ENCODE data around the gene ATG7. TPM values are rescaled to one million over a fixed set of nuclear protein-coding genes. Genes with fewer than 3 reads are reported as not detected.
"Not testable (repeated sequence)": the region's sequence is repeated elsewhere in the genome, so short reads cannot be mapped to it uniquely, and the experiment has no call there.

Gene ATG7
- polyA plus RNA-seq, 3 donors, result 8.4 to 17.9 (median 14.9) TPM

- WGBS, 3 donors, result 93 to 98% (median 94%) methylated on average over 2 of the region's 2 CpGs
- no peak overlapping the region for H3K27ac ChIP-seq (ENCODE audit: low read depth, low read length)
These were observed 120.6 kb downstream of the ATG7 start for GRCh38 chr3:11392860-11393114.

GRCh38 chr3:11393401-11393800 lies 121.2 kb downstream of the ATG7 start:
- no peak overlapping the region for H3K27ac ChIP-seq (ENCODE audit: low read depth, low read length)
- 96 to 100% (median 96%) methylated on average over 3 of the region's 3 CpGs for WGBS, 3 donors

GRCh38 chr3:11394392-11394791 lies 122.2 kb downstream of the ATG7 start:
- WGBS, 3 donors, result 94 to 95% (median 94%) methylated on average over 4 of the region's 4 CpGs
- no peak overlapping the region for H3K27ac ChIP-seq (ENCODE audit: low read depth, low read length)

- no peak overlapping the region for H3K27ac ChIP-seq (ENCODE audit: low read depth, low read length)
- WGBS, 3 donors, result 58 to 73% (median 72%) methylated on average over 4 of the region's 4 CpGs
These were observed 128.0 kb downstream of the ATG7 start for GRCh38 chr3:11400213-11400612.

- WGBS, 3 donors, result 88 to 100% (median 96%) methylated on average over 1 of the region's 1 CpG
- H3K27ac ChIP-seq (ENCODE audit: low read depth, low read length), result no peak overlapping the region
These were observed 129.2 kb downstream of the ATG7 start for GRCh38 chr3:11401434-11401833.

- 95 to 97% (median 95%) methylated on average over 2 of the region's 2 CpGs for WGBS, 3 donors
- no peak overlapping the region for H3K27ac ChIP-seq (ENCODE audit: low read depth, low read length)
These were observed 133.1 kb downstream of the ATG7 start for GRCh38 chr3:11405323-11405722.

GRCh38 chr3:11407644-11408043 lies 135.4 kb downstream of the ATG7 start:
- H3K27ac ChIP-seq (ENCODE audit: low read depth, low read length), result no peak overlapping the region
- 80 to 96% (median 81%) methylated on average over 1 of the region's 1 CpG for WGBS, 3 donors

GRCh38 chr3:11408324-11408859 lies 136.2 kb downstream of the ATG7 start:
- not testable (repeated sequence) for H3K27ac ChIP-seq (ENCODE audit: low read depth, low read length)
- 98 to 99% (median 99%) methylated on average over 4 of the region's 4 CpGs for WGBS, 3 donors

GRCh38 chr3:11410564-11410963 lies 138.4 kb downstream of the ATG7 start:
- no peak overlapping the region for H3K27ac ChIP-seq (ENCODE audit: low read depth, low read length)

- no peak overlapping the region for H3K27ac ChIP-seq (ENCODE audit: low read depth, low read length)
These were observed 139.8 kb downstream of the ATG7 start for GRCh38 chr3:11411956-11412355.

- WGBS, 3 donors, result 78 to 84% (median 78%) methylated on average over 4 of the region's 4 CpGs
- no peak overlapping the region for H3K27ac ChIP-seq (ENCODE audit: low read depth, low read length)
These were observed 140.9 kb downstream of the ATG7 start for GRCh38 chr3:11413071-11413470.

GRCh38 chr3:11415099-11415498 lies 142.9 kb downstream of the ATG7 start:
- no peak overlapping the region for H3K27ac ChIP-seq (ENCODE audit: low read depth, low read length)
- 98% methylated on average over 1 of the region's 1 CpG for WGBS, 3 donors

GRCh38 chr3:11420066-11420465 lies 147.9 kb downstream of the ATG7 start:
- 31 to 80% (median 42%) methylated on average over 1 of the region's 1 CpG for WGBS, 3 donors
- H3K27ac ChIP-seq (ENCODE audit: low read depth, low read length), result no peak overlapping the region

GRCh38 chr3:11422291-11422690 lies 150.1 kb downstream of the ATG7 start:
- whole genome bisulfite sequencing, 3 donors, result 96 to 98% (median 96%) methylated on average over 1 of the region's 1 CpG

GRCh38 chr3:11423868-11424267 lies 151.7 kb downstream of the ATG7 start:
- WGBS, 3 donors, result 90 to 93% (median 91%) methylated on average over 6 of the region's 6 CpGs
- no peak overlapping the region for H3K27ac ChIP-seq (ENCODE audit: low read depth, low read length)

More at GRCh38 chr3:11422291-11422690, 150.1 kb downstream of the ATG7 start:
- no peak overlapping the region for H3K27ac ChIP-seq (ENCODE audit: low read depth, low read length)

- H3K27ac ChIP-seq (ENCODE audit: low read depth, low read length), result no peak overlapping the region
- 92 to 100% (median 99%) methylated on average over 2 of the region's 2 CpGs for WGBS, 3 donors
These were observed 152.1 kb downstream of the ATG7 start for GRCh38 chr3:11424277-11424676.

- 78 to 83% (median 80%) methylated on average over 6 of the region's 6 CpGs for WGBS, 3 donors
- H3K27ac ChIP-seq (ENCODE audit: low read depth, low read length), result no peak overlapping the region
These were observed 158.0 kb downstream of the ATG7 start for GRCh38 chr3:11430207-11430606.

GRCh38 chr3:11430624-11431023 lies 158.4 kb downstream of the ATG7 start:
- 62 to 91% (median 66%) methylated on average over 2 of the region's 2 CpGs for WGBS, 3 donors
- no peak overlapping the region for H3K27ac ChIP-seq (ENCODE audit: low read depth, low read length)

- 93 to 100% (median 95%) methylated on average over 3 of the region's 3 CpGs for WGBS, 3 donors
- no peak overlapping the region for H3K27ac ChIP-seq (ENCODE audit: low read depth, low read length)
These were observed 159.1 kb downstream of the ATG7 start for GRCh38 chr3:11431319-11431718.

GRCh38 chr3:11434017-11434526 lies 161.9 kb downstream of the ATG7 start:
- H3K27ac ChIP-seq (ENCODE audit: low read depth, low read length), result no peak overlapping the region
- WGBS, 3 donors, result 36 to 55% (median 46%) methylated on average over 3 of the region's 3 CpGs

GRCh38 chr3:11434563-11435096 lies 162.4 kb downstream of the ATG7 start:
- WGBS, 3 donors, result 44 to 68% (median 63%) methylated on average over 6 of the region's 6 CpGs
- no peak overlapping the region for H3K27ac ChIP-seq (ENCODE audit: low read depth, low read length)

Data from adipose tissue (tissue), 3 donors.